Gastroesophageal sphincter (tissue), 4 donors: Measurements from ENCODE around the gene NEUROG2. TPM values are rescaled to one million over a fixed set of nuclear protein-coding genes. Genes with fewer than 3 reads are reported as not detected.
"Not testable (repeated sequence)": the region's sequence is repeated elsewhere in the genome, so short reads cannot be mapped to it uniquely, and the experiment has no call there.

Experiments
- ATAC-seq: fragments of 150-250 bp; one replicate; pipeline ENCODE4 v1.9.1; 2016; ENCODE audit warnings: mild to moderate bottlenecking, moderate library complexity
- H3K27ac ChIP-seq, 4 donors: fragments of 200-600 bp; sonication (generic) in 3 of 4; 1 replicate in 3 of 4; 2 replicates in 1 of 4; pipeline ENCODE4 v1.5.1; 2016 to 2019
- H3K27me3 ChIP-seq: fragments of 200-600 bp; sonication (generic); one replicate; pipeline ENCODE4 v1.5.1; 2019
- H3K36me3 ChIP-seq, 2 donors: fragments of 200-600 bp; sonication (generic); one replicate each; pipeline ENCODE4 v1.5.1; 2019; ENCODE audit warnings: control low read depth in 1 of 2
- H3K4me1 ChIP-seq, 3 donors: fragments of 200-600 bp; sonication (generic); 1 replicate in 2 of 3; 2 replicates in 1 of 3; pipeline ENCODE4 v1.5.1; 2016 to 2019; ENCODE audit warnings: control low read depth in 2 of 3
- H3K4me3 ChIP-seq, 2 donors: fragments of 200-600 bp; sonication (generic); one replicate each; pipeline ENCODE4 v1.5.1; 2019; ENCODE audit warnings: mild to moderate bottlenecking in 1 of 2, moderate library complexity in 1 of 2
- H3K9me3 ChIP-seq, 3 donors: fragments of 200-600 bp; sonication (generic); one replicate each; pipeline ENCODE4 v1.5.1; 2017 to 2019; ENCODE audit warnings: control low read depth in 2 of 3
- EP300 ChIP-seq: sonication (generic); formaldehyde crosslinking; IDR thresholded peaks from one replicate; pipeline ENCODE4 v1.6.1; 2017; ENCODE audit warnings: antibody characterized with exemption, mild to moderate bottlenecking
- POLR2A ChIP-seq, 2 donors: fragments of 450-650 bp; IDR thresholded peaks; one replicate each; pipeline ENCODE4 v1.6.1; 2017; ENCODE audit warnings: antibody characterized with exemption in 2 of 2, mild to moderate bottlenecking in 2 of 2, moderate library complexity in 1 of 2
- POLR2AphosphoS5 ChIP-seq: sonication (generic); formaldehyde crosslinking; IDR thresholded peaks from one replicate; pipeline ENCODE4 v1.6.1; 2017; ENCODE audit warnings: antibody characterized with exemption
- whole genome bisulfite sequencing, 2 donors: methylation state at CpG; one replicate each; pipeline ENCODE4 v1.1.5; 2018; ENCODE audit warnings: low coverage in 1 of 2; 5-methylcytosine and 5-hydroxymethylcytosine counted together
- total RNA-seq, 4 donors: library from RNA; depleted of rRNA; stranded (reverse); fragments of >200 nt; gene quantifications; one replicate each; pipeline ENCODE4 v1.1.0, GENCODE V29; 2016
- TF ChIP-seq, protein P1 (sequence below), 4 experiments: fragments of 200-600 bp in 2 of 4; fragments of 450-650 bp in 2 of 4; sonication (generic) in 1 of 4; IDR thresholded peaks; one replicate each; pipeline ENCODE4 v1.5.1; 2017 to 2019; ENCODE audit warnings: antibody characterized with exemption in 4 of 4, mild to moderate bottlenecking in 2 of 4, moderate library complexity in 2 of 4

NEUROG2 gene
- total RNA-seq, 4 donors from 2014 or later = not detected

DNA sequence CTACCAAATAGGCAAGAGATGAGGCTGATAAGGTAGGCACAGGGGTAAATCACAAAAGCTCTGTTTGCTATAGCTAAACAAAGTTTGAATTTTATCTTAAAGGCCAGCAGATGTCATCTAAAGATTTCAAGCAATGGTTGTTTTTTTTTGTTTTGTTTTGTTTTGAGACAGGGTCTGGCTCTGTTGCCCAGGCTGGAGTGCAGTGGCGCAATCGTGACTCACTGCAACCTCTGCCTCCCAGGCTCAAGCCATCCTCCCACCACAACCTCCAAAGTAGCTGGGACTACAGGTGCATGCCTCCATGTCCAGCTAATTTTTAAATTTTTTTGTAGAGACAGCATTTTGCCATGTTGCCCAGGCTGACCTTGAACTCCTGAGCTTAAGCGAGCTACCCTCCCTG lies 43.1 kb upstream of the NEUROG2 start:
- ATAC-seq = no peak
- 92 to 93% methylated on average over 2 to 3 of the region's 3 CpGs for WGBS, 2 donors
- Histone ChIP-seq H3K9me3 (no peaks in the 10 kb centered on the region), H3K27me3 (no peaks in the 10 kb centered on the region), H3K36me3 (no peaks in the 10 kb centered on the region), H3K27ac (no peak overlapping the region), H3K4me1 (no peaks in the 10 kb centered on the region), H3K4me3 (no peak overlapping the region)
- no peak for TF ChIP-seq EP300
- TF ChIP-seq, protein P1, sequence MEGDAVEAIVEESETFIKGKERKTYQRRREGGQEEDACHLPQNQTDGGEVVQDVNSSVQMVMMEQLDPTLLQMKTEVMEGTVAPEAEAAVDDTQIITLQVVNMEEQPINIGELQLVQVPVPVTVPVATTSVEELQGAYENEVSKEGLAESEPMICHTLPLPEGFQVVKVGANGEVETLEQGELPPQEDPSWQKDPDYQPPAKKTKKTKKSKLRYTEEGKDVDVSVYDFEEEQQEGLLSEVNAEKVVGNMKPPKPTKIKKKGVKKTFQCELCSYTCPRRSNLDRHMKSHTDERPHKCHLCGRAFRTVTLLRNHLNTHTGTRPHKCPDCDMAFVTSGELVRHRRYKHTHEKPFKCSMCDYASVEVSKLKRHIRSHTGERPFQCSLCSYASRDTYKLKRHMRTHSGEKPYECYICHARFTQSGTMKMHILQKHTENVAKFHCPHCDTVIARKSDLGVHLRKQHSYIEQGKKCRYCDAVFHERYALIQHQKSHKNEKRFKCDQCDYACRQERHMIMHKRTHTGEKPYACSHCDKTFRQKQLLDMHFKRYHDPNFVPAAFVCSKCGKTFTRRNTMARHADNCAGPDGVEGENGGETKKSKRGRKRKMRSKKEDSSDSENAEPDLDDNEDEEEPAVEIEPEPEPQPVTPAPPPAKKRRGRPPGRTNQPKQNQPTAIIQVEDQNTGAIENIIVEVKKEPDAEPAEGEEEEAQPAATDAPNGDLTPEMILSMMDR (IDR thresholded peaks at IDR 0.05) = no peak
- TF ChIP-seq POLR2A (IDR thresholded peaks at IDR 0.05) = no peak
- no peak for TF ChIP-seq POLR2AphosphoS5

DNA sequence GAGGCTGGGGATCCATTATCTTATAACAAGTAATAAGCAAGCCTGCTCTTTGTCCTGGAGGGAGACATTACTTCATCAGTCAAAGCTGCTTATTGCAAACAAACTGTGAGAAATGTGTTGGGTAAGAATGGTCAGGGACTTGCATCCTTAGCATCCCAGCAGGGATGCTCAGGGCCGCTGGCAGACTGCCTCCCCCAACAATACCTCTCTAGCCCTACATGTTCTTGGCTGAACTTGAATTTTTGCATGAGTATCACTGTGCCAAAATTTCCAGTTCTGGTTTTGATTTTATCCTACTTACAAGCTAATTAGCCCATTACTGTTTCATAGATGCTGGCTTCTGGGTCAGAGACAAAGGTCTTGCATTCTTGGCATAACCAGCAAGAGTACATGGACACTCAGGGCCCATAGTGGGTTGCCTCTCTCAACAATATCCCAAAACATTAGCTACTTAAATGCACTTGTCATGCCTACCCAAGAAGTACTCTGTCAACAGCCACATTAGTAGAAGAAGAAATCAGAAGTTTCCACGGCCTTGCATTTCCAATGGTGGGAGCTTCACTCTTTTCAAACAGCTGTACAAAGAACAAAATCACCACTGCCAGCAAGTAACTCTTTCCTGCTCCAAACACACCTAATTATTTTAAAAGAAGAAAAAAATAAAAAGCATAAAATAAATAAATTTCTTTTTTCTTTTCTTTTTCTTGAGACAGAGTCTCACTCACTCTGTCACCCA lies 41.9 kb upstream of the NEUROG2 start:
- H3K9me3 ChIP-seq = no peaks in the 10 kb centered on the region
- no peak overlapping the region for H3K4me3 ChIP-seq
- H3K27ac ChIP-seq = no peak overlapping the region
- no peak for ATAC-seq
- H3K27me3 ChIP-seq = no peaks in the 10 kb centered on the region
- TF ChIP-seq POLR2A (IDR thresholded peaks at IDR 0.05) (no peak), POLR2AphosphoS5 (no peak), EP300 (no peak)
- TF ChIP-seq, protein P1 (IDR thresholded peaks at IDR 0.05) = no peak
- no peaks in the 10 kb centered on the region for H3K36me3 ChIP-seq
- H3K4me1 ChIP-seq = no peaks in the 10 kb centered on the region
- WGBS, 2 donors = 86 to 96% methylated on average over 1 to 2 of the region's 2 CpGs

DNA sequence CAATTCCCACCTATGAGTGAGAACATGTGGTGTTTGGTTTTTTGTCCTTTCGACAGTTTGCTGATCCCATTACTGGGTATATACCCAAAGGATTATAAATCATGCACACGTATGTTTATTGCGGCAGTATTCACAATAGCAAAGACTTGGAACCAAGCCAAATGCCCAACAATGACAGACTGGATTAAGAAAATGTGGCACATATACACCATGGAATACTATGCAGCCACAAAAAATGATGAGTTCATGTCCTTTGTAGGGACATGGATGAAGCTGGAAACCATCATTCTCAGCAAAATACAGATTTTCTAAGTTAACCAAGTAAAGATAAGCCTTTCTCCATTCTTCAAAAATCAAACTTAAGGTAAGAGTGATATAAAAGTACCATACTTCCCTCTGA lies 38.3 kb upstream of the NEUROG2 start:
- not testable (repeated sequence) for H3K9me3 ChIP-seq, H3K27me3 ChIP-seq, H3K4me3 ChIP-seq, H3K36me3 ChIP-seq, H3K27ac ChIP-seq, ATAC-seq, H3K4me1 ChIP-seq
- WGBS, 2 donors = 100% methylated on average over 2 of the region's 3 CpGs; no CpG with 5 or more reads in 1 of the 2 donors

DNA sequence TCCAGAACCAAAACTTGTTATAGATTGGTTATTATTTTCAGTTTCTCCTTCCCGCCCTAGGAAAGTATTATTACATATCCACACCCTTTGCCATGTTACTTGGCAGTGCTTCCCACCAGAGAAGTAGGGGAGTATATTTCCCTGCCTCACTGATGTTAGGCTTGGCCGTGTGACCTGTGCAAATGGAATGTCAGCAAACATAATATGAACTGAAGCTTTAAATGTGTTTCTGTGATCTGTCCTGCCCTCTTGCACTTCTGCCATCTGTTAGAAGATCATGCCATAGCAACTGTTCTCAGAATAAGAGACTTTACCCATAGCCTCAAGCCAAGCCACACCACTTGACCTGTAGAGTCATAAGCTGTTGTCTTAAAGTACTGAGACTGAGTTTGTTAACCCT lies 36.7 kb upstream of the NEUROG2 start:
- no peaks in the 10 kb centered on the region for H3K4me1 ChIP-seq

DNA sequence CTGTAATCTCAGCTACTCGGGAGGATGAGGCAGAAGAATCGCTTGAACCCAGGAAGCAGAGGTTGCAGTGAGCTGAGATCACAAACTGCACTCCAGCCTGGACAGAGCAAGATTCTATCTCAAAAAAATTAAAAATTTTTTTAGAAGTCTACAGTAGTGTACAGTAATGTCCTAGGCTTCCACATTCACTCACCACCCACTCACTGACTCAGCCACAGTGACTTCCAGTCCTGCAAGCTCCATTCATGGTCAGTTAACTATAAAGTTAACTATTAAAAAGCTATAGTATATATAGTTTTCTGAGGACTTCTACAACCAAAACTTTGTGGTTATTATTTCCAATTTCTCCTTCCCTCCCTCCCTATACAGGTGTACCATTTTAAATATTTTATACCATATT lies 34.7 kb upstream of the NEUROG2 start:
- 90 to 92% methylated on average over 2 of the region's 2 CpGs for WGBS, 2 donors
- ATAC-seq = no peak

More for the DNA sequence above, 36.7 kb upstream of the NEUROG2 start:
- no peak for ATAC-seq
- 40 to 48% methylated on average over 1 to 2 of the region's 2 CpGs for WGBS, 2 donors
- H3K27ac ChIP-seq = no peak overlapping the region
- H3K4me3 ChIP-seq = no peak overlapping the region
- no peaks in the 10 kb centered on the region for H3K36me3 ChIP-seq
- TF ChIP-seq, protein P1 (IDR thresholded peaks at IDR 0.05) = no peak
- TF ChIP-seq EP300 (no peak), POLR2AphosphoS5 (no peak), POLR2A (IDR thresholded peaks at IDR 0.05) (no peak)
- H3K9me3 ChIP-seq = no peaks in the 10 kb centered on the region
- no peaks in the 10 kb centered on the region for H3K27me3 ChIP-seq

More for the DNA sequence above, 34.7 kb upstream of the NEUROG2 start:
- Histone ChIP-seq H3K27ac (no peak overlapping the region), H3K36me3 (peaks cover 0 to 6% of the 10 kb centered on the region in 2 donors), H3K27me3 (no peaks in the 10 kb centered on the region), H3K4me3 (no peak overlapping the region), H3K4me1 (no peaks in the 10 kb centered on the region), H3K9me3 (no peaks in the 10 kb centered on the region)
- TF ChIP-seq POLR2A (IDR thresholded peaks at IDR 0.05) (no peak), POLR2AphosphoS5 (no peak), EP300 (no peak)
- TF ChIP-seq, protein P1 (IDR thresholded peaks at IDR 0.05) = no peak
